Adrenal gland (tissue), 5 donors: ENCODE results near the gene ZMYND15.

Experiments
- POLR2A ChIP-seq, 2 donors: fragments of 450-650 bp; IDR thresholded peaks; one replicate each; pipeline ENCODE4 v1.6.1; 2017; ENCODE audit warnings: antibody characterized with exemption in 2 of 2, mild to moderate bottlenecking in 2 of 2, moderate library complexity in 1 of 2
- TF ChIP-seq, protein P1 (sequence below), 6 experiments: fragments of 450-650 bp in 4 of 6; fragments of 200-600 bp in 2 of 6; sonication (generic) in 1 of 6; IDR thresholded peaks; 1 replicate in 5 of 6; 2 replicates in 1 of 6; pipeline versions ENCODE4 v1.5.1 to v1.8.0; 2016 to 2021; ENCODE audit warnings: antibody characterized with exemption in 6 of 6, mild to moderate bottlenecking in 2 of 6, moderate library complexity in 1 of 6
- donor health status: DM: no; HTN: no; CAD: no.

GRCh38 chr17:4744999-4745969 is 5.7 kb downstream of the ZMYND15 start:
- TF ChIP-seq, protein P1, sequence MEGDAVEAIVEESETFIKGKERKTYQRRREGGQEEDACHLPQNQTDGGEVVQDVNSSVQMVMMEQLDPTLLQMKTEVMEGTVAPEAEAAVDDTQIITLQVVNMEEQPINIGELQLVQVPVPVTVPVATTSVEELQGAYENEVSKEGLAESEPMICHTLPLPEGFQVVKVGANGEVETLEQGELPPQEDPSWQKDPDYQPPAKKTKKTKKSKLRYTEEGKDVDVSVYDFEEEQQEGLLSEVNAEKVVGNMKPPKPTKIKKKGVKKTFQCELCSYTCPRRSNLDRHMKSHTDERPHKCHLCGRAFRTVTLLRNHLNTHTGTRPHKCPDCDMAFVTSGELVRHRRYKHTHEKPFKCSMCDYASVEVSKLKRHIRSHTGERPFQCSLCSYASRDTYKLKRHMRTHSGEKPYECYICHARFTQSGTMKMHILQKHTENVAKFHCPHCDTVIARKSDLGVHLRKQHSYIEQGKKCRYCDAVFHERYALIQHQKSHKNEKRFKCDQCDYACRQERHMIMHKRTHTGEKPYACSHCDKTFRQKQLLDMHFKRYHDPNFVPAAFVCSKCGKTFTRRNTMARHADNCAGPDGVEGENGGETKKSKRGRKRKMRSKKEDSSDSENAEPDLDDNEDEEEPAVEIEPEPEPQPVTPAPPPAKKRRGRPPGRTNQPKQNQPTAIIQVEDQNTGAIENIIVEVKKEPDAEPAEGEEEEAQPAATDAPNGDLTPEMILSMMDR (IDR thresholded peaks at IDR 0.05) = no peak
- TF ChIP-seq POLR2A (IDR thresholded peaks at IDR 0.05) = no peak
